HepG2 (cell line): ENCODE data around the gene C9orf43. TPM values are rescaled to one million over a fixed set of nuclear protein-coding genes. Genes with fewer than 3 reads are reported as not detected.

Source experiments
- AKAP8 ChIP-seq: sonication (generic); formaldehyde crosslinking; IDR thresholded peaks from 2 replicates; pipeline ENCODE4 v1.5.1; 2020; ENCODE audit warnings: mild to moderate bottlenecking, missing genetic modification reagents
- HNRNPLL ChIP-seq: fragments of 200-400 bp; formaldehyde crosslinking; IDR thresholded peaks from 2 replicates; pipeline ENCODE4 v1.6.1; 2017; ENCODE audit warnings: mild to moderate bottlenecking, low read depth, low read length; ENCODE audit not compliant: poor library complexity, severe bottlenecking
- NPAS2 ChIP-seq: sonication (generic); formaldehyde crosslinking; IDR thresholded peaks from 2 replicates; pipeline ENCODE4 v1.8.0; 2022; ENCODE audit warnings: mild to moderate bottlenecking, missing genetic modification reagents, borderline replicate concordance
- POLR2G ChIP-seq: fragments of 200-400 bp; formaldehyde crosslinking; IDR thresholded peaks from 2 replicates; pipeline ENCODE4 v1.6.1; 2018; ENCODE audit warnings: mild to moderate bottlenecking, low read depth, low read length, moderate library complexity
- REXO4 ChIP-seq: sonication (generic); formaldehyde crosslinking; IDR thresholded peaks from 2 replicates; pipeline ENCODE4 v1.8.0; 2022; ENCODE audit warnings: missing genetic modification reagents, mild to moderate bottlenecking, borderline replicate concordance
- SMAD1 ChIP-seq: sonication (generic); formaldehyde crosslinking; IDR thresholded peaks from 2 replicates; pipeline ENCODE4 v1.4.0; 2020; ENCODE audit warnings: missing genetic modification reagents, low read depth, mild to moderate bottlenecking, borderline replicate concordance
- SMARCC2 ChIP-seq: fragments of 450-650 bp; IDR thresholded peaks from 2 replicates; pipeline ENCODE4 v1.6.1; 2017; ENCODE audit warnings: antibody characterized with exemption, mild to moderate bottlenecking
- SRY ChIP-seq: sonication (generic); formaldehyde crosslinking; IDR thresholded peaks from 2 replicates; pipeline ENCODE4 v1.8.0; 2022; ENCODE audit warnings: mild to moderate bottlenecking, missing genetic modification reagents
- TBX2 ChIP-seq: sonication (generic); formaldehyde crosslinking; IDR thresholded peaks from 2 replicates; pipeline ENCODE4 v1.5.0; 2020; ENCODE audit warnings: missing genetic modification reagents, mild to moderate bottlenecking, borderline replicate concordance
- ZFX ChIP-seq: sonication (generic); formaldehyde crosslinking; IDR thresholded peaks from 2 replicates; pipeline ENCODE4 v1.4.0; 2020; ENCODE audit warnings: mild to moderate bottlenecking, low read depth, missing genetic modification reagents, moderate library complexity
- ZMAT3 ChIP-seq: sonication (generic); formaldehyde crosslinking; conservative IDR thresholded peaks from 2 replicates; pipeline ENCODE4 v1.7.0; 2021; ENCODE audit warnings: missing genetic modification reagents
- ZNF556 ChIP-seq: sonication (generic); formaldehyde crosslinking; IDR thresholded peaks from 2 replicates; pipeline ENCODE4 v1.4.0; 2020; ENCODE audit warnings: mild to moderate bottlenecking, missing genetic modification reagents, borderline replicate concordance
- polyA plus RNA-seq, 8 experiments: library from polyadenylated mRNA; depleted of rRNA in 3 of 8; stranded (reverse) in 7 of 8; unstranded in 1 of 8; fragments of >200 nt; fragmentation: Illumina TruSeq in 4 of 8; extraction: Trizol in 4 of 8; gene quantifications; 2 replicates each; pipeline versions ENCODE4 v1.2.1 to v1.2.3, GENCODE V29; 2011 to 2016; ENCODE audit warnings: low read depth in 4 of 8, missing spikeins in 1 of 8, mixed read lengths in 1 of 8; ENCODE audit not compliant: insufficient read depth in 1 of 8
- total RNA-seq, 5 experiments: library from RNA; depleted of rRNA; stranded (reverse); fragments of >200 nt; fragmentation: Illumina TruSeq; extraction: Trizol; gene quantifications; 2 replicates each; pipeline ENCODE4 v1.2.3, GENCODE V29; 2016; ENCODE audit warnings: low read depth in 1 of 5
- TF ChIP-seq, protein P1 (sequence below): sonication (generic); formaldehyde crosslinking; IDR thresholded peaks from 2 replicates; pipeline ENCODE4 v1.4.0; 2020; ENCODE audit warnings: mild to moderate bottlenecking, missing genetic modification reagents, borderline replicate concordance
- TF ChIP-seq, protein P2 (sequence below), 2 experiments: fragments of 450-650 bp in 1 of 2; sonication (generic) in 1 of 2; formaldehyde crosslinking; IDR thresholded peaks; 2 replicates each; pipeline versions ENCODE4 v1.5.0 to v1.8.0; 2020 to 2022; ENCODE audit warnings: mild to moderate bottlenecking in 1 of 2, missing genetic modification reagents in 1 of 2
- TF ChIP-seq, protein P3 (sequence below): sonication (generic); formaldehyde crosslinking; conservative IDR thresholded peaks from 2 replicates; pipeline ENCODE4 v1.5.0; 2020; ENCODE audit warnings: missing genetic modification reagents
- TF ChIP-seq, protein P4 (sequence below): sonication (generic); formaldehyde crosslinking; IDR thresholded peaks from 2 replicates; pipeline ENCODE4 v1.5.1; 2020; ENCODE audit warnings: mild to moderate bottlenecking, missing genetic modification reagents, borderline replicate concordance
- TF ChIP-seq, protein P5 (sequence below): sonication (generic); formaldehyde crosslinking; IDR thresholded peaks from 2 replicates; pipeline ENCODE4 v1.9.0; 2021; ENCODE audit warnings: missing genetic modification reagents, mild to moderate bottlenecking, borderline replicate concordance

C9orf43 gene
- total and polyA plus RNA-seq, 2 of the 13 experiments (the other 11 are each of a cell fraction or from before 2014, with no cell fraction given) = 0.24 to 0.31 TPM

DNA sequence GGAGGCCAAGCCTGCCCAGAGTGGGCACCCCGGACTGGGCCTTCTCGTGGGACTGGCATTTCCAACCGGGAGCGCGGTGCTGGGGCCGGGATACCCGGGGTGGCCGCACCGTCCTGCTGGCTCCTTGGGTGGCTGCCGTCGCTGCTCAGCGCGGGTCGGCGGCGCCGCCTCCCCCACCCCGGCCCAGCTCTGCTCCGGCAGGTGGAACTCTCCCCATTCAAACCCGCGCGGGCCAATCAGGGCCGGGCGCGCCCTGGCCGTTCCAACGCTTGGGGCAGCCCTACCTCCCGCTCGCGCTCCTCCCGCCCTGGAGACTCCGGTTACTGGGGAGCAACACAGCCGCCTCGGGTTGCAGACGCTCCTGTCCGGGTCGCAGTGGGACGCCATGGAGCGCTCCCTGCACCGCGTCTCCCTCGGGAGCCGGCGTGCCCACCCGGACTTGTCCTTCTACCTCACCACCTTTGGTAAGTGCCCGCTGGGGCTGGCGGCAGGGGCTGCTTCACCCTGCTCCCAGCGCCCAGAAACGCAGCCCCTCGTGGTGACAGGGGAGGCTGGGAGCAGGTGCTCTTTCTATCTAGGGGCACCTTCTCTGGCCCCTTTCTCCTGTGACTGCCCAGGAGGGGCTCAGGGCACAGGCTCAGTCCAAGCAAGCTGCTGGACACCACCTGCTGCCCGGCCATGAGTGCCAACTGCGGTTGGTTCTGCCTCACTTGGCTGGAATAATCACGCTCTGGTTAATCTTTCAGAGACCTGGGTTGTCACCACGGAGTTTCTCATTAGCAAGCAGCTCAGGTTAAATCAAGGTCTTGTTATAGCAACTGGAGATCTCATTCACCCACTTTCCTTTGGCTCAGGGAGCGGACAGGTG is 53.1 kb downstream of the C9orf43 start, which contains the start of gene RGS3 (continued):
- TF ChIP-seq, protein P1, sequence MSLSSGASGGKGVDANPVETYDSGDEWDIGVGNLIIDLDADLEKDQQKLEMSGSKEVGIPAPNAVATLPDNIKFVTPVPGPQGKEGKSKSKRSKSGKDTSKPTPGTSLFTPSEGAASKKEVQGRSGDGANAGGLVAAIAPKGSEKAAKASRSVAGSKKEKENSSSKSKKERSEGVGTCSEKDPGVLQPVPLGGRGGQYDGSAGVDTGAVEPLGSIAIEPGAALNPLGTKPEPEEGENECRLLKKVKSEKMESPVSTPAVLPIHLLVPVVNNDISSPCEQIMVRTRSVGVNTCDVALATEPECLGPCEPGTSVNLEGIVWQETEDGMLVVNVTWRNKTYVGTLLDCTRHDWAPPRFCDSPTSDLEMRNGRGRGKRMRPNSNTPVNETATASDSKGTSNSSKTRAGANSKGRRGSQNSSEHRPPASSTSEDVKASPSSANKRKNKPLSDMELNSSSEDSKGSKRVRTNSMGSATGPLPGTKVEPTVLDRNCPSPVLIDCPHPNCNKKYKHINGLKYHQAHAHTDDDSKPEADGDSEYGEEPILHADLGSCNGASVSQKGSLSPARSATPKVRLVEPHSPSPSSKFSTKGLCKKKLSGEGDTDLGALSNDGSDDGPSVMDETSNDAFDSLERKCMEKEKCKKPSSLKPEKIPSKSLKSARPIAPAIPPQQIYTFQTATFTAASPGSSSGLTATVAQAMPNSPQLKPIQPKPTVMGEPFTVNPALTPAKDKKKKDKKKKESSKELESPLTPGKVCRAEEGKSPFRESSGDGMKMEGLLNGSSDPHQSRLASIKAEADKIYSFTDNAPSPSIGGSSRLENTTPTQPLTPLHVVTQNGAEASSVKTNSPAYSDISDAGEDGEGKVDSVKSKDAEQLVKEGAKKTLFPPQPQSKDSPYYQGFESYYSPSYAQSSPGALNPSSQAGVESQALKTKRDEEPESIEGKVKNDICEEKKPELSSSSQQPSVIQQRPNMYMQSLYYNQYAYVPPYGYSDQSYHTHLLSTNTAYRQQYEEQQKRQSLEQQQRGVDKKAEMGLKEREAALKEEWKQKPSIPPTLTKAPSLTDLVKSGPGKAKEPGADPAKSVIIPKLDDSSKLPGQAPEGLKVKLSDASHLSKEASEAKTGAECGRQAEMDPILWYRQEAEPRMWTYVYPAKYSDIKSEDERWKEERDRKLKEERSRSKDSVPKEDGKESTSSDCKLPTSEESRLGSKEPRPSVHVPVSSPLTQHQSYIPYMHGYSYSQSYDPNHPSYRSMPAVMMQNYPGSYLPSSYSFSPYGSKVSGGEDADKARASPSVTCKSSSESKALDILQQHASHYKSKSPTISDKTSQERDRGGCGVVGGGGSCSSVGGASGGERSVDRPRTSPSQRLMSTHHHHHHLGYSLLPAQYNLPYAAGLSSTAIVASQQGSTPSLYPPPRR (CRISPR knock-in tag) = 0 out of 2 replicates have a peak, but pooled peaks have one; percentile 29
- TF ChIP-seq ZNF556 (CRISPR knock-in tag) (peak; percentile 69; the same call in 1 of the 2 replicates), SMAD1 (CRISPR knock-in tag) (no peak), NPAS2 (CRISPR knock-in tag) (no peak), ZMAT3 (no peak; the same call in 1 of the 2 replicates), POLR2G (peak; percentile 75), HNRNPLL (peak; percentile 39), REXO4 (CRISPR knock-in tag) (no peak), ZFX (peak; percentile 64), SRY (CRISPR knock-in tag) (no peak), SMARCC2 (no peak), TBX2 (CRISPR knock-in tag) (peak; percentile 39; the same call in 1 of the 2 replicates), AKAP8 (0 out of 2 replicates have a peak, but pooled peaks have one; percentile 30)
- TF ChIP-seq, protein P2, sequence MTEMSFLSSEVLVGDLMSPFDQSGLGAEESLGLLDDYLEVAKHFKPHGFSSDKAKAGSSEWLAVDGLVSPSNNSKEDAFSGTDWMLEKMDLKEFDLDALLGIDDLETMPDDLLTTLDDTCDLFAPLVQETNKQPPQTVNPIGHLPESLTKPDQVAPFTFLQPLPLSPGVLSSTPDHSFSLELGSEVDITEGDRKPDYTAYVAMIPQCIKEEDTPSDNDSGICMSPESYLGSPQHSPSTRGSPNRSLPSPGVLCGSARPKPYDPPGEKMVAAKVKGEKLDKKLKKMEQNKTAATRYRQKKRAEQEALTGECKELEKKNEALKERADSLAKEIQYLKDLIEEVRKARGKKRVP (CRISPR knock-in tag; IDR thresholded peaks at IDR 0.05) = no peak
- TF ChIP-seq, protein P3, sequence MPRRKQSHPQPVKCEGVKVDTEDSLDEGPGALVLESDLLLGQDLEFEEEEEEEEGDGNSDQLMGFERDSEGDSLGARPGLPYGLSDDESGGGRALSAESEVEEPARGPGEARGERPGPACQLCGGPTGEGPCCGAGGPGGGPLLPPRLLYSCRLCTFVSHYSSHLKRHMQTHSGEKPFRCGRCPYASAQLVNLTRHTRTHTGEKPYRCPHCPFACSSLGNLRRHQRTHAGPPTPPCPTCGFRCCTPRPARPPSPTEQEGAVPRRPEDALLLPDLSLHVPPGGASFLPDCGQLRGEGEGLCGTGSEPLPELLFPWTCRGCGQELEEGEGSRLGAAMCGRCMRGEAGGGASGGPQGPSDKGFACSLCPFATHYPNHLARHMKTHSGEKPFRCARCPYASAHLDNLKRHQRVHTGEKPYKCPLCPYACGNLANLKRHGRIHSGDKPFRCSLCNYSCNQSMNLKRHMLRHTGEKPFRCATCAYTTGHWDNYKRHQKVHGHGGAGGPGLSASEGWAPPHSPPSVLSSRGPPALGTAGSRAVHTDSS (CRISPR knock-in tag) = no peak
- TF ChIP-seq, protein P4, sequence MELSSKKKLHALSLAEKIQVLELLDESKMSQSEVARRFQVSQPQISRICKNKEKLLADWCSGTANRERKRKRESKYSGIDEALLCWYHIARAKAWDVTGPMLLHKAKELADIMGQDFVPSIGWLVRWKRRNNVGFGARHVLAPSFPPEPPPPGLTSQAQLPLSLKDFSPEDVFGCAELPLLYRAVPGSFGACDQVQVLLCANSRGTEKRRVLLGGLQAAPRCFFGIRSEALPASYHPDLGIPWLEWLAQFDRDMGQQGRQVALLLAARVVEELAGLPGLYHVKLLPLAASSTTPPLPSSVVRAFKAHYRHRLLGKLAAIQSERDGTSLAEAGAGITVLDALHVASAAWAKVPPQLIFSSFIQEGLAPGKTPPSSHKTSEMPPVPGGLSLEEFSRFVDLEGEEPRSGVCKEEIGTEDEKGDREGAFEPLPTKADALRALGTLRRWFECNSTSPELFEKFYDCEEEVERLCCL (CRISPR knock-in tag) = no peak
- TF ChIP-seq, protein P5, sequence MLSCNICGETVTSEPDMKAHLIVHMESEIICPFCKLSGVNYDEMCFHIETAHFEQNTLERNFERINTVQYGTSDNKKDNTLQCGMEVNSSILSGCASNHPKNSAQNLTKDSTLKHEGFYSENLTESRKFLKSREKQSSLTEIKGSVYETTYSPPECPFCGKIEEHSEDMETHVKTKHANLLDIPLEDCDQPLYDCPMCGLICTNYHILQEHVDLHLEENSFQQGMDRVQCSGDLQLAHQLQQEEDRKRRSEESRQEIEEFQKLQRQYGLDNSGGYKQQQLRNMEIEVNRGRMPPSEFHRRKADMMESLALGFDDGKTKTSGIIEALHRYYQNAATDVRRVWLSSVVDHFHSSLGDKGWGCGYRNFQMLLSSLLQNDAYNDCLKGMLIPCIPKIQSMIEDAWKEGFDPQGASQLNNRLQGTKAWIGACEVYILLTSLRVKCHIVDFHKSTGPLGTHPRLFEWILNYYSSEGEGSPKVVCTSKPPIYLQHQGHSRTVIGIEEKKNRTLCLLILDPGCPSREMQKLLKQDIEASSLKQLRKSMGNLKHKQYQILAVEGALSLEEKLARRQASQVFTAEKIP (CRISPR knock-in tag) = no peak
